Testis (tissue), 3 donors: Measurements from ENCODE around the gene CBFA2T2. TPM values are rescaled to one million over a fixed set of nuclear protein-coding genes. Genes with fewer than 3 reads are reported as not detected.
"Not testable (repeated sequence)": the region's sequence is repeated elsewhere in the genome, so short reads cannot be mapped to it uniquely, and the experiment has no call there.

ENCODE experiments used
- DNase-seq: peaks from one replicate; pipeline ENCODE4 v3.0.0-alpha.2; 2019
- H3K27ac ChIP-seq, 2 donors: fragments of 200-600 bp; sonication (generic); one replicate each; pipeline ENCODE4 v1.5.1; 2019
- H3K27me3 ChIP-seq: fragments of 200-600 bp; sonication (generic); one replicate; pipeline ENCODE4 v1.5.1; 2019
- H3K36me3 ChIP-seq: fragments of 200-600 bp; sonication (generic); one replicate; pipeline ENCODE4 v1.5.1; 2017; ENCODE audit warnings: low read depth; ENCODE audit errors: missing control alignments
- H3K4me1 ChIP-seq: fragments of 200-600 bp; sonication (generic); one replicate; pipeline ENCODE4 v1.5.1; 2019
- H3K4me3 ChIP-seq, 2 donors: fragments of 200-600 bp; sonication (generic); one replicate each; pipeline ENCODE4 v1.5.1; 2017 to 2019
- H3K9me3 ChIP-seq: fragments of 200-600 bp; sonication (generic); one replicate; pipeline ENCODE4 v1.5.1; 2017
- POLR2A ChIP-seq: fragments of 450-650 bp; IDR thresholded peaks from one replicate; pipeline ENCODE4 v1.6.1; 2017; ENCODE audit warnings: antibody characterized with exemption, mild to moderate bottlenecking, moderate library complexity
- WGBS, 2 donors: methylation state at CpG; one replicate each; pipeline ENCODE4 v1.1.5; 2018; 5-methylcytosine and 5-hydroxymethylcytosine counted together
- intact Hi-C: fragments of 100-400 bp; cut with DNase I; formaldehyde crosslinking; loops from one replicate; pipeline ENCODE4 v1.15.1; 2023; ENCODE audit warnings: low total_unique reads
- polyA plus RNA-seq: library from polyadenylated mRNA; stranded (reverse); fragments of 350-450 nt; fragmentation: Illumina TruSeq; extraction: RNeasy Lipid Tissue Mini Kit (QIAGEN cat#74804); gene quantifications from one replicate; pipeline ENCODE4 v1.2.3, GENCODE V29; 2014; ENCODE audit warnings: low read depth, low replicate concordance; ENCODE audit not compliant: insufficient read depth
- total RNA-seq, 2 donors: library from RNA; depleted of rRNA; stranded (reverse); fragments of >200 nt; gene quantifications; one replicate each; pipeline ENCODE4 v1.2.3, GENCODE V29; 2016
- TF ChIP-seq, protein P1 (sequence below), 3 experiments: fragments of 450-650 bp in 2 of 3; fragments of 200-600 bp in 1 of 3; sonication (generic) in 1 of 3; IDR thresholded peaks; one replicate each; pipeline ENCODE4 v1.5.1; 2016 to 2019; ENCODE audit warnings: antibody characterized with exemption in 3 of 3, mild to moderate bottlenecking in 2 of 3, moderate library complexity in 1 of 3

The CBFA2T2 gene
- total and polyA plus RNA-seq, 3 donors from 2014 or later = 25.2 to 39.2 (median 33.1) TPM

DNA sequence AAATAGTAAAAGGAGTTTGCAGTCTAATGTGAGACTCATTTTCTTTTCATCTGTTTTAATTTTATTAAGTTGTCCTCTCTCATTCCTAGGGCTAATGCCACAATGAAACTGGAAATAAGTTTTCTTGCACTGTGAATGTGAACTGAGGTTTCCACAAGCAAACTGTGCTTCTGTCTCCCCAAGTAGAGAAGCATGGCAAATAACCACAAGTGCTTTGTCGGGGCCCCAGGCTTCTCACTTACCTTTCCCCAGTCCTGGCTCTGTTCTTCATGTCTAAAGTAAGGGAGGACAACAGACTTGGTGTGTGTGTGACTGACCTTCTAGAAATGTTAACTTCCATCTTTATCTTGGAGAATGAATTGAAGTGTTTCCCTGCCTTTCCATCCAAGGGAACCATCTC, 80.8 kb downstream of the CBFA2T2 start:
- Histone ChIP-seq H3K4me1 (no peaks in the 10 kb centered on the region), H3K36me3 (no peaks in the 10 kb centered on the region), H3K4me3 (no peak overlapping the region), H3K27me3 (no peaks in the 10 kb centered on the region), H3K9me3 (no peaks in the 10 kb centered on the region), H3K27ac (no peak overlapping the region)
- DNase-seq = no peak
- 76 to 78% methylated on average over 1 of the region's 1 CpG for WGBS, 2 donors
- TF ChIP-seq, protein P1, sequence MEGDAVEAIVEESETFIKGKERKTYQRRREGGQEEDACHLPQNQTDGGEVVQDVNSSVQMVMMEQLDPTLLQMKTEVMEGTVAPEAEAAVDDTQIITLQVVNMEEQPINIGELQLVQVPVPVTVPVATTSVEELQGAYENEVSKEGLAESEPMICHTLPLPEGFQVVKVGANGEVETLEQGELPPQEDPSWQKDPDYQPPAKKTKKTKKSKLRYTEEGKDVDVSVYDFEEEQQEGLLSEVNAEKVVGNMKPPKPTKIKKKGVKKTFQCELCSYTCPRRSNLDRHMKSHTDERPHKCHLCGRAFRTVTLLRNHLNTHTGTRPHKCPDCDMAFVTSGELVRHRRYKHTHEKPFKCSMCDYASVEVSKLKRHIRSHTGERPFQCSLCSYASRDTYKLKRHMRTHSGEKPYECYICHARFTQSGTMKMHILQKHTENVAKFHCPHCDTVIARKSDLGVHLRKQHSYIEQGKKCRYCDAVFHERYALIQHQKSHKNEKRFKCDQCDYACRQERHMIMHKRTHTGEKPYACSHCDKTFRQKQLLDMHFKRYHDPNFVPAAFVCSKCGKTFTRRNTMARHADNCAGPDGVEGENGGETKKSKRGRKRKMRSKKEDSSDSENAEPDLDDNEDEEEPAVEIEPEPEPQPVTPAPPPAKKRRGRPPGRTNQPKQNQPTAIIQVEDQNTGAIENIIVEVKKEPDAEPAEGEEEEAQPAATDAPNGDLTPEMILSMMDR (IDR thresholded peaks at IDR 0.05) = no peak
- TF ChIP-seq POLR2A = no peak
- intact Hi-C loops = no loop called here

DNA sequence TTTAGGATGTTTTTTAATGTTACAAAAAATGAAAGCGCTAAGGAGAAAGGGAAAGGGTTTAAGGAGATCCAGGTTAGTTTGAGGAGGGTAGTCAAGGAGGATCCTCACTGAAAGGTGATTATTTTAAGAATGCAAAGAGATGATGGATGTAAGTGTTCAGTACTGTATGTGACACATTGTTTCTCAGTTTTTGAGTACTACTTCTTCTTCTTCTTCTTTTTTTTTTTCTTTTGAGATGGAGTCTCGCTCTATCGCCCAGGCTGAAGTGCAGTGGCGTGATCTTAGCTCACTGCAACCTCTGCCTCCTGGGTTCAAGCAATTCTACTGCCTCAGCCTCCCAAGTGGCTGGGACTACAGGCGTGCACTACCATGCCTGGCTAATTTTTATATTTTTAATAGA, 83.4 kb downstream of the CBFA2T2 start:
- H3K27me3 ChIP-seq, H3K9me3 ChIP-seq, intact Hi-C loops, H3K4me1 ChIP-seq, H3K4me3 ChIP-seq, DNase-seq, H3K36me3 ChIP-seq, H3K27ac ChIP-seq: not testable (repeated sequence)
- 93 to 97% methylated on average over 5 of the region's 5 CpGs for WGBS, 2 donors

DNA sequence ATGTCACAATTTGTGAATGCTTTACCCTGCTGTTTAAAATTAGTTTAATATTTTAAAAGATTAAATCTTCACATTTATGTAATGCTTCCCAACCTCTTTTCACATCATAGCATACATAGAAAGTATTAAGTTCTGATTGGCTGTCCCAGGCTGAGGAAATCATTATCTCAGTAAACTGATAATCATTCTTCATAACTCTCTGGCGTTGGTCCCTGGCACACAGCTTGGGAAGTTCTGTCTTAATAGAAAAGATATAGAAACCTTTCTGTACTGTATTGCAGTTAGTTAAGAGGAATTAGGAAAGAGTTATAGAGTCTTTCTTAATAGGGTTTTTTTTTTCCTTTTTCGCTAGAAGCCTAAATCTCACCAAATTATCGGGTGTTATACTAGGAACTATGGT, 85.4 kb downstream of the CBFA2T2 start:
- 66 to 78% methylated on average over 3 of the region's 3 CpGs for WGBS, 2 donors
- Histone ChIP-seq H3K27me3 (no peaks in the 10 kb centered on the region), H3K9me3 (no peaks in the 10 kb centered on the region), H3K36me3 (no peaks in the 10 kb centered on the region), H3K4me3 (no peak overlapping the region), H3K4me1 (no peaks in the 10 kb centered on the region), H3K27ac (no peak overlapping the region)
- intact Hi-C loops = no loop called here
- DNase-seq = no peak
- TF ChIP-seq, protein P1 (IDR thresholded peaks at IDR 0.05) = no peak
- TF ChIP-seq POLR2A = no peak

DNA sequence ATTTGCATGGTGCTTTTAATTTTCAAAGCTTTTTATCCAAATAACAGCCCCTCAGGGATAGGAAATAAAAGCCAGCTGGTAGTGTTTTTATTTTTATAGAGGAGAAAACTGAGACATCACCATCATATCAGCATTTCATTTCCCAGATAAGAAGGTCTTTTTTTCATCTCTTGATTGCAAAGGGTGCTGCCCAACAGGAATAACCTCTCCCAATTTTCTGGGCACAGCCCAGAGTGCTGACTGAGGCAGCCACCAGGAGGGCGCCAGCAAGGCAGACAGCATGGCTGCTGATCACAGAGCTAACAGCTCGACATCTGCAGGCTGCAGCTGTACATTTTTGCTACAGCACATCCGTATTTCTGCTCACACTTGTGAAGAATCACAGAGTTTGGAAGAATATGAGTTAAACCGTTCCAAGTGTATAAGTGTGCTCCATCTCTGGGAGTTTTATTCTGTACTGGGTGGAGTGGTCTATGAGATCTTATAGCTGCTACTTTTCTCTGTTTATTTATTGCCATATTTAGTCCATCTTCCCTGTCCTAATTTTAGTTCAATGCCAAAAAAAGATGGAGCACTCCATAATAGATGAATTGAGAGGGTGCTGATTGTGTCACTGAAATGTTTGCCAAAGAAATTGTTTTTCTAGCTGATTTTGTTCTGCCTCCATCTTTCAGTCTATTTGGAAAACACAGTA, 86.7 kb downstream of the CBFA2T2 start:
- Histone ChIP-seq H3K9me3 (no peaks in the 10 kb centered on the region), H3K36me3 (no peaks in the 10 kb centered on the region), H3K4me3 (no peak overlapping the region), H3K27me3 (no peaks in the 10 kb centered on the region), H3K4me1 (no peaks in the 10 kb centered on the region), H3K27ac (no peak overlapping the region)
- TF ChIP-seq POLR2A = no peak
- TF ChIP-seq, protein P1 (IDR thresholded peaks at IDR 0.05) = no peak
- DNase-seq = no peak
- intact Hi-C loops = no loop called here
- 60 to 62% methylated on average over 4 of the region's 4 CpGs for WGBS, 2 donors

DNA sequence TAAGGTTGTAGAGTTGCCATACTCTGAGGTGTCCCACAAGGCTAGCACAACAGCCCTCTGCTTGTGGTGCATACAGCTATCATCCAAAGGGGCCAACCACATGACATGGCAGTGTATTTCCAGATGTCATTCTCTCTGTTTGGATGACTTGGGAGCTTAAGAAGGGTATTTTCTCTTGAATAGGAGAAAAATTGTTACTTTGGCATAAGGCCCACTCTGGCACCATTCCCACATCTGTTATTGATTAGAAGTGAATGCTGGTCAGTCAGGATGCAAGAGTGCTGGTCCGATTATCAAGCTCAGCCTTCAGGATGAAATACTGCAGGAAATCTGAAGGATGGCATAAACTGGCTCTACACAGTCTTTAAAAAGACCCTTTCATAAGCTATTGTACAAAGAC, 88.6 kb downstream of the CBFA2T2 start:
- WGBS, 2 donors = 54 to 55% methylated on average over 1 of the region's 1 CpG
- intact Hi-C loops = no loop called here
- DNase-seq = no peak
- Histone ChIP-seq H3K27me3 (no peaks in the 10 kb centered on the region), H3K27ac (no peak overlapping the region), H3K4me3 (no peak overlapping the region), H3K36me3 (no peaks in the 10 kb centered on the region), H3K4me1 (no peaks in the 10 kb centered on the region), H3K9me3 (no peaks in the 10 kb centered on the region)
- no peak for TF ChIP-seq POLR2A
- TF ChIP-seq, protein P1 (IDR thresholded peaks at IDR 0.05) = no peak
